ENCODE measurements around the gene NANOS3. TPM values are rescaled to one million over a fixed set of nuclear protein-coding genes. Genes with fewer than 3 reads are reported as not detected.

The NANOS3 gene
- total RNA-seq, 4 donors from 2014 or later = 1.2 TPM; not detected in 3

GRCh38 chr19:13846557-13847406, 30.2 kb upstream of the NANOS3 start:
- TF ChIP-seq POLR2A (IDR thresholded peaks at IDR 0.05) = peak; percentile 34 to 47
- TF ChIP-seq, protein P1, sequence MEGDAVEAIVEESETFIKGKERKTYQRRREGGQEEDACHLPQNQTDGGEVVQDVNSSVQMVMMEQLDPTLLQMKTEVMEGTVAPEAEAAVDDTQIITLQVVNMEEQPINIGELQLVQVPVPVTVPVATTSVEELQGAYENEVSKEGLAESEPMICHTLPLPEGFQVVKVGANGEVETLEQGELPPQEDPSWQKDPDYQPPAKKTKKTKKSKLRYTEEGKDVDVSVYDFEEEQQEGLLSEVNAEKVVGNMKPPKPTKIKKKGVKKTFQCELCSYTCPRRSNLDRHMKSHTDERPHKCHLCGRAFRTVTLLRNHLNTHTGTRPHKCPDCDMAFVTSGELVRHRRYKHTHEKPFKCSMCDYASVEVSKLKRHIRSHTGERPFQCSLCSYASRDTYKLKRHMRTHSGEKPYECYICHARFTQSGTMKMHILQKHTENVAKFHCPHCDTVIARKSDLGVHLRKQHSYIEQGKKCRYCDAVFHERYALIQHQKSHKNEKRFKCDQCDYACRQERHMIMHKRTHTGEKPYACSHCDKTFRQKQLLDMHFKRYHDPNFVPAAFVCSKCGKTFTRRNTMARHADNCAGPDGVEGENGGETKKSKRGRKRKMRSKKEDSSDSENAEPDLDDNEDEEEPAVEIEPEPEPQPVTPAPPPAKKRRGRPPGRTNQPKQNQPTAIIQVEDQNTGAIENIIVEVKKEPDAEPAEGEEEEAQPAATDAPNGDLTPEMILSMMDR (IDR thresholded peaks at IDR 0.05) = no peak
- H3K4me1 ChIP-seq = peaks cover 11 to 39% of the 10 kb centered on the region in 2 donors
- no peaks in the 10 kb centered on the region for H3K36me3 ChIP-seq
- no peaks in the 10 kb centered on the region for H3K27me3 ChIP-seq
- H3K9me3 ChIP-seq = no peaks in the 10 kb centered on the region
- intact Hi-C loops (cut with DNase I; ENCODE audit: low total_unique reads) = no loop called here
- DNase-seq = peak; percentile 93 to 94
- peak overlapping the region; percentile 60 to 69 for H3K4me3 ChIP-seq
- peak overlapping the region; percentile 100 for H3K27ac ChIP-seq

- H3K27ac ChIP-seq = peak overlapping the region; percentile 100
- H3K4me3 ChIP-seq = peak overlapping the region; percentile 60 to 69
- intact Hi-C loops (cut with DNase I; ENCODE audit: low total_unique reads) = no loop called here
- TF ChIP-seq POLR2A (IDR thresholded peaks at IDR 0.05) = peak; percentile 87 to 89
- TF ChIP-seq, protein P1 (IDR thresholded peaks at IDR 0.05) = peak; percentile 28 to 57 (median 40)
- H3K36me3 ChIP-seq = no peaks in the 10 kb centered on the region
- H3K4me1 ChIP-seq = peaks cover 14 to 42% of the 10 kb centered on the region in 2 donors
- H3K9me3 ChIP-seq = no peaks in the 10 kb centered on the region
- H3K27me3 ChIP-seq = no peaks in the 10 kb centered on the region
- peak; percentile 95 for DNase-seq
Measured at GRCh38 chr19:13847407-13848339, 29.3 kb upstream of the NANOS3 start.

GRCh38 chr19:13848340-13848677, 28.6 kb upstream of the NANOS3 start:
- H3K4me1 ChIP-seq = peaks cover 14 to 39% of the 10 kb centered on the region in 2 donors
- TF ChIP-seq, protein P1 (IDR thresholded peaks at IDR 0.05) = no peak
- no peak for TF ChIP-seq POLR2A (IDR thresholded peaks at IDR 0.05)
- no peaks in the 10 kb centered on the region for H3K9me3 ChIP-seq
- H3K27me3 ChIP-seq = no peaks in the 10 kb centered on the region
- DNase-seq = no peak
- no peaks in the 10 kb centered on the region for H3K36me3 ChIP-seq
- no peak overlapping the region for H3K4me3 ChIP-seq
- intact Hi-C loops (cut with DNase I; ENCODE audit: low total_unique reads) = no loop called here
- H3K27ac ChIP-seq = peak overlapping the region; percentile 100

GRCh38 chr19:13848798-13849676, 27.9 kb upstream of the NANOS3 start:
- H3K4me3 ChIP-seq = no peak overlapping the region

More at GRCh38 chr19:13848798-13849676, 27.9 kb upstream of the NANOS3 start:
- H3K4me1 ChIP-seq = peaks cover 14 to 35% of the 10 kb centered on the region in 2 donors
- peak in 1 of 2 donors; percentile 45 for DNase-seq
- H3K36me3 ChIP-seq = no peaks in the 10 kb centered on the region
- H3K9me3 ChIP-seq = no peaks in the 10 kb centered on the region
- TF ChIP-seq, protein P1 (IDR thresholded peaks at IDR 0.05) = no peak
- TF ChIP-seq POLR2A (IDR thresholded peaks at IDR 0.05) = no peak
- H3K27me3 ChIP-seq = no peaks in the 10 kb centered on the region
- intact Hi-C loops (cut with DNase I; ENCODE audit: low total_unique reads) = no loop called here
- H3K27ac ChIP-seq = peak overlapping the region; percentile 100
